Adrenal gland (tissue), 5 donors: Measurements from ENCODE around the gene CD46.
A peak's percentile ranks its signal among the peaks of the same experiment; 100 is the strongest.

ENCODE experiments used
- CTCF ChIP-seq, 6 experiments: fragments of 450-650 bp in 4 of 6; fragments of 200-600 bp in 2 of 6; sonication (generic) in 1 of 6; IDR thresholded peaks; 1 replicate in 5 of 6; 2 replicates in 1 of 6; pipeline versions ENCODE4 v1.5.1 to v1.8.0; 2016 to 2021; ENCODE audit warnings: antibody characterized with exemption in 6 of 6, mild to moderate bottlenecking in 2 of 6, moderate library complexity in 1 of 6
- POLR2A ChIP-seq, 2 donors: fragments of 450-650 bp; IDR thresholded peaks; one replicate each; pipeline ENCODE4 v1.6.1; 2017; ENCODE audit warnings: antibody characterized with exemption in 2 of 2, mild to moderate bottlenecking in 2 of 2, moderate library complexity in 1 of 2
- donor health status: DM: no; HTN: no; CAD: no.

- TF ChIP-seq CTCF (IDR thresholded peaks at IDR 0.05) = no peak
- peak; percentile 76 to 93 for TF ChIP-seq POLR2A (IDR thresholded peaks at IDR 0.05)
Measured at GRCh38 chr1:207822602-207823451, 71.0 kb downstream of the CD46 start.
